SK-MEL-5 (cell line): Measurements from ENCODE around the gene DDX5. TPM values are rescaled to one million over a fixed set of nuclear protein-coding genes. Genes with fewer than 3 reads are reported as not detected.

Experiments
- DNase-seq: peaks from one replicate; pipeline ENCODE4 v3.0.0-alpha.2; 2016; ENCODE audit warnings: low read depth, low spot score
- in situ Hi-C: cut with HindIII; loops from 2 replicates; pipeline ENCODE4 v1.10.0; 2016; ENCODE audit warnings: low sequenced_read_pairs, high pct_unique_total_duplicates, low pct_unique_long_range_greater_than_20kb
- total RNA-seq: library from RNA; depleted of rRNA; stranded (reverse); fragments of >200 nt; shearing (Covaris generic); gene quantifications from 2 replicates; pipeline ENCODE4 v1.2.3, GENCODE V29; 2014

The DDX5 gene
- total RNA-seq, 1 experiment from 2014 or later: 335 TPM

DNA sequence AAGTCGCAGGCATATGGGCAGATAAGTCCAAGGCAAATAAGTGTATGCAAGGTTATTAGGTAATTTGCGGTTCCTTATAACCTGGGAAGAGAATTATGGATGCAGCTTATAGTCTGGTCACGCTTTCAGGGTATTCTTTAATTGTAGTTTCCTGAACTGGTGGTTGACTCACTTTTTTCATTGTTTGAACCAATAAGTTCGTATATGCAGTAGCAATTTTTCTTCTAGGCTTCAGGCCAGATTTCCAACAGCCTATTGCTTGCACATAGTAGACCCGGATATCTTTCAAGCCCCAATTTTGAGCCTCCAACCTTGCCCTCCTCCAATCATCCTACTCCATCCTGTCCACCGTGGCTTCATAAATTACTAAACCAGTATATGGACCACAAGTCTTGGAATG lies 13.5 kb upstream of the DDX5 start:
- no peak for DNase-seq
- in situ Hi-C loops: no loop called here

DNA sequence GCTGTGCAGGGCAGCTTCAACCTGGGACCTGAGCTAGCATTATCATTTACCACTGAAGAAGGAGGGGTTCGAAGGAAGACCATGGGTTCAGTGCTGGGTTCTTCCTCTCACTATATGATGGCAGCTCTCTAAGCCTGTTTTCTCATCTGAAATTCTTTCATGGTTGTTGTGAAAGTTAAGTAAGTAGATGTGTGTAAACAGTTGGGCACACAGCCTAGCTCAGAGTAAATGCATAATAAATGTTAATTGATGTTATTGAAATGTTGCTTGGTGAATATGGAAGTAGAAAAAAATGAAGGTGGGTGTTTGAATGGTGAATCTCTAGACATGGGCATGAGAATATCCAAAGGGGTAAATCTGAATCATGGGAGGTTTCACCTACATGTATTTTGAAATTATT lies 9.7 kb upstream of the DDX5 start:
- no peak for DNase-seq
- in situ Hi-C loops: no loop called here

DNA sequence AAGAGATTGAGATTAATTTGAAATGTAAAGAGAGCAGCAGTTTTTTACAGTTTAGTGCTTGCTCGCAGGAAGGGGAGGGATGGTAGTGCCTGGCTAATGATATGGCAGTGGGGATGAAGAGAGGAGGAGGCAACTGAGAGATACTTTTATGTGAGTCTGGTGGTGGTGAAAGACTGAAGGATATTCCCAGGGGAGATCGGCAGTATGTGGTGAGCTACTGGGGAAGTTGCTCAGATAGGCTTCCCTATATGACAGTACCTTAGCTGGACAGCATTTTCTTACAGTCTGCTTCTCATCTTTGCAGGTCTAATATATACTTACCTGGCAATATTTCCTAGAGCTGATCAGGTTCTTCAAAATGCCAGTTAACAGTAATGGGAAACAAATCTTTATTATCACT lies 9.3 kb upstream of the DDX5 start:
- in situ Hi-C loops: no loop called here
- no peak for DNase-seq

DNA sequence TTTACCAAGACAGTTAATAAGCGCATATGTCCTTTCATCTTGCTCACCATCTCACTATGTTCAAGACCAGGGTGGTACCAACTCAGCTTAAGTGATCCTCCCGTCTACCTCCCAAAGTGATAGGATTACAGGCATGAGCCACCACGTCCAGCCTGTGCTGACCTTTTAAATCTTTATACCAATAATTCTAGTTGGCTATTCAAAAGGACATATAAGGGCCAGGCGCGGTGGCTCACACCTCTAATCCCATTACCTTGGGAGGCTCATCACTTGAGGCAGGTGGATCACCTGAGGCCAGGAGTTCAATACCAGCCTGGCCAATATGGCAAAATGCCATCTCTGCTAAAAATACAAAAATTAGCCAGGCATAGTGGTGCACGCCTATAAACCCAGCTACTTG lies 3.1 kb upstream of the DDX5 start:
- in situ Hi-C loops: no loop called here

DNA sequence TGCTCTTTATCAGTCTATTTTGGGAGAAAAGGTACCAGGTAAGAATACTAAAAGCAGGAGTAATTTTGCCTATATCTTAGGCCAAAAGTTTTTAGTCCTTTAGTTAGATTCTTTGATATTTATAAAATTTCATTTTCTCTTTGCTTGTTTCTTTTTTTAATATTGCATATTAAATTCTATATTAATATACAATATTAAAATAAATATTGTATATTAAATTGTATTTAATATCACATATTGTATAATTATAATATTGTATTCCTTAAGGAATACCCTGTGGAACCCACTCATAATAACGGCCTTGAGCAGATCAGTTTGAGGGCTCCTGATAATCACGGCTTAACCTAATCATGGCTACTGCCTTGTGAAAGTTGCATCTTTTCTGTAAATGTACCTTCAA lies 2.6 kb upstream of the DDX5 start:
- in situ Hi-C loops: no loop called here
- DNase-seq: no peak

More for the DNA sequence above, 3.1 kb upstream of the DDX5 start:
- no peak for DNase-seq

DNA sequence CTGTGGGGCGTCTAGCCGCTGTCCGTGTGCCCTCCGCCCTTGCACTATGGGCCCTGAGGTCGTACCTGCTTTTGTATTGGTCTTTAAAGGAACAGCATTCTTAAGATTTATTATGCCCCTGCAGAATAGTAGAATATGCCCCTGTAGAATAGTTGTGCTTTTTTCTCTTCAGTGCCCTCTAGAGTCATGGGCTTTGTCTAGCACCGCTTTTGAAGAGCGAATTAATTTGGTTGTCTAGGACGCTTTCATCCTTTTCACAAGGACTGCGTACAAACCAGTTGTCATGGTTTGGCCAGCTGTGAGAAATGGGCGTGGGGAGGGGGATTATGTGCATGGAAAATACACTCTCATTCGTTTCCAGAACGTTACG lies 1.3 kb upstream of the DDX5 start:
- in situ Hi-C loops: no loop called here
- DNase-seq: peak; percentile 83

DNA sequence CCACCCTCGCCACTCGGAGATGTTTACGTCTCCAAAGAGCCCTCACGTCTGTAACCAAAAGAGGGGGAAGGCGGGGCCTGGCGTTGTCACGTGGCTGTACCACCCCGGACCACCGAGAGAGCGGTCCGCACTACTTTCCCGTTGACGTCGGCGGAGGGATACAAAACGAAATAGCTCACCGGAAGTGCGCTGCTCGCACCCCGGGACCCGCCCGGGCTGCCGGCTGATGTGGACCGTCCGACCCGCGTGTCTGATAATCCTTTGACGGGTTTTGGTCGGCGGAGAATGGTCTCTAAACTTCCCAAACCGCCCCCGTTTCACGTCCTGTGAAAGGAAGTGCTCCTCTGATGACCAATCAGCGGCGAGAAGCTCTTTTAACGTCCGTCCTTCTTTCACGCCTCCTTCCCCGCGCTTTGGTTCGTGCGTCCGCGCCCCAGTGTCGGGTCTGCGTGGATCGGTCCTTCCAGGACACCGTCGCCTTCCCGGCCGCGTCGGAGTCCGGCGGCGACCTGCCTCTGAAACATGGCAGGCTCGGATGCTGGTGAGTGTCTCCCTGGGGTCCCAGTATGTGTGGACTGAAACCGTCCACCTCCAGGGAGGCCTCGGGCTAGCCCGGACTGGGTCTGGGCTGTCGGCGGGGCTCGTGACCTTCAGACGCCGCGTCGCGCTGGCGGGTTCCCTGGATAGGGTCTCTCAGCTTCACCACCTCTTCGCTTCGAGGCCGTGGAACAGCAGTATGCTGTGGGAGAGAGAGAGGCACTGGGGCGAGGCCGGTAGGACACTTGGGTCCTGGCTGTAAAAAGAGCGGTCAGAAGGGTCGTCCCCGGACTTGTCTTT lies 705 bp upstream of the DDX5 start, which contains the start of gene CEP95:
Gene CEP95, plus strand, starts transcription at position 402 of the 837 bp plus-strand sequence. Its CDS starts 121 bp downstream, at position 523.
- peak; percentile 100 for DNase-seq

DNA sequence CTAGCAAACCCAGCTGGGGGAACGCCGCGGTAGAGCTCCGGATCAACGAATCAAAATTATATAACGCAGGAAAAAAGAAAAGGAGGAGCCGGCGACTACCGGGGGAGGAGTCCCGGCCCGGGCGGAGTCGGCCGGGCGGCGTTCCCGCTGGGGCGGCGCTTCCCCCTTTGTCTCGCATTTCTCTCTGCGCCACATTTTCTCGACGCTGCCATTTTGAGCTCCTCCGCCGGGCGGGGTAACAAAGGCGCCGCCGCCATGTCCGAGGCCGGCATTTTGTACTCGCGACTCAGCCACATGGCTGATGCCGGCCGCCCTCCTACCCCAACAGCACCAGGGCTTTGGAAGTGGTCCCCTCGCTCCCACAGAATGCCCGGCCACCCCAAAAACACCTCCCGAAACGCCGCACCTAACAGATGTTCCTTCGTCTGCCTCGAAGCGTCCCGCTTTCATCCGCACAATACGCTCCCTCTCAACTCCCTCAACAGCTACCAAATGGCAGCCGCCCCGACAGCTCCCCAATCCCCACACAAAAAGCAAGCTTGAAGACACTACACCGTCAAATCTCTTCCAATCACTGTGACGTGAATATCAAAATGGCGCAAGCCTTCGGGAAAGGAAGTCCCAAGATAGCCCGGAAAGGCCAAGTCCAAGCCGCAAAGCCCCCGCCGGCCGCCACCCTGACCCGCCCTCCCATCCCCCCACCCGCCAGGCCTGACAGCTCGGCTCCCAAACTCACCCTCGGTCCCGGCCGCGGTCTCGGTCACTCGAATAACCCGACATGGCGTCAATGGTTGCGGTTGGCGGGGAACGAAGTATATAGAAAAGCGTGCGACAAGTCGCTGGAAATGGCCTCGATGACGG lies 519 bp downstream of the DDX5 start:
- DNase-seq: peak; percentile 96
- in situ Hi-C loops: no loop called here

More for the DNA sequence above, 705 bp upstream of the DDX5 start, which contains the start of gene CEP95:
- in situ Hi-C loops: no loop called here

DNA sequence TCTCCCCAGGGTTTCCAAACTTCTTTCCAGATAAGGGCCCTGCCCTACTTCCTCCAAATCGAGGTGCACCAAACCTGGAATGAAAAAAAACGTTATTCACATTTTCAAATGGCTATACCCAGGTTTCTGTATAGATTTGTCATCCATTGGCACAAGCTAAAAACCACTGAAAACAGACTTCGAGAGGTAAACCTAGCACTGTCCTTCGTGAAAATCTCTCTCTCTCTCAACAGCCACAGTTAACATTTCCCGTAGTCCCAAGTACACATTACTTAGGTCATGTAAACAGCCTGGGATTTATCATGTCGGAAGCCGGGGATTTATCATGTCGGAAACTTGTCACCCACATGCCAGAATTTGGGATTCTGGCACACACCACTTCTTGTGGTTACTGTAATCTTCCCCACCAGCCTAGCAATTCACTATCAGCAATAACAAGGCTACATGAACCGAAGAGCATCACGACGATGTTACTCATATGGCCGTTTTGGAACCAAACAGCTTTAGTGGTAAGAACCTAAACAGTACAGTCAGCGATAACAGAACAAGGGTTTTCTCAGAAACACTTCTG lies 1.2 kb downstream of the DDX5 start:
- DNase-seq: no peak
- in situ Hi-C loops: no loop called here

DNA sequence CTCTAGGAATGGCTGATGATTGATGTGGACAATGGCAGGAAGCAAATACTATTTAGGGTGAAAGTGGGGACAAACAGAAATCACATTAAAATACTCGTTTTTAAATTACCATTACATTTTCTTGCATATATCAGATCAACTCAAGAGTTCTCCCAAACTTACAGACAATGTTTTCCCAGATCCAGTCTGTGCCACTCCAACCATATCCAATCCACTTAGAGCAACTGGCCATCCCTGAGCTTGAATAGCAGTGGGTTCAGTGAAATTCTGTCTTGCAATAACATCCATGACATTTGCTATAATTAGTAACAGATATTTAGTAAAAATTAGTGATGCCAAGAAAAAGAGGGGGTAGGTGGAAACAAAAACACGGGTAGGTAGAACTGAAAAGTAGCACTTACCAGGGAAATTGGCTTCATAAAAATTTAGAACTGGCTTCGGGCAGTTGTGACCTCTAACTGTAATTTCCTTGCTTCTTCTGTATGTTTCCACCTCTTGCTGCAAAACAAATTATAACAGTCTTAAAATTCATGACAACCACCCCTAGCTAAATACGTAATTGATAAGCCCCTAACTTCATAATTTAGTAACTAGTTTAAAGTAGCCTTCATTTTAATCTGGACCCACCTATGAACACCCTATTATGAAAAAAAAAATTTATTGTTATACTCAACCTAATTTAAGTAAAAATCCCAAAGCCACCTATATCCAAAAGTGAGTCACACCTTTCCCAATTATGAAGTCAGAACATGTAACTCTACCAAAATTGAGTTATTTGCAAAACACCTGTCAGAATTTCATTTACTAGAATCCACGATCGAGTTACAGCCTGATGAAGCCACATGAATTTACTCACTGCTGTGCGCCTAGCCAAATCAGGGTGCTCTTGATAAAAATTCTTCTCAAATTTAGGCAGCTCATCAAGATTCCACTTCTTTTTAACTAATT lies 2.0 kb downstream of the DDX5 start:
- no peak for DNase-seq
- in situ Hi-C loops: no loop called here

DNA sequence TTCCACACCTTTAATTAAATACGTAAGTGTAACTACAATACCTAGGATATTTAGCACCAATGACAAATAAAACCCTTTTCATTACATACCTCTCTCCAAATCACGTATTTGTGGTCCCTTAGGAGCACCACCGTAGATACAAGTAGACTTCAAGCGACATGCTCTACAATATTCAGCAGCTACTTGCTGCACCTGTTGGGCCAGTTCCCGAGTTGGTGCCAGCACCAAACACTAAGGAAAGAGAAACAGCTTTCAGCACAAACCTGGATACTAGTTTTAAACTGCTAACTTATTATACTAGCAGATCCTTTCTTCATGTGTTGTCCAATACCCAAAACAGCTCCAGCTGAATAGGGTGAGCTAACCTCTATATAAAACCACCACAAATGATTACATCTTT lies 2.7 kb downstream of the DDX5 start:
- DNase-seq: no peak
- in situ Hi-C loops: no loop called here

DNA sequence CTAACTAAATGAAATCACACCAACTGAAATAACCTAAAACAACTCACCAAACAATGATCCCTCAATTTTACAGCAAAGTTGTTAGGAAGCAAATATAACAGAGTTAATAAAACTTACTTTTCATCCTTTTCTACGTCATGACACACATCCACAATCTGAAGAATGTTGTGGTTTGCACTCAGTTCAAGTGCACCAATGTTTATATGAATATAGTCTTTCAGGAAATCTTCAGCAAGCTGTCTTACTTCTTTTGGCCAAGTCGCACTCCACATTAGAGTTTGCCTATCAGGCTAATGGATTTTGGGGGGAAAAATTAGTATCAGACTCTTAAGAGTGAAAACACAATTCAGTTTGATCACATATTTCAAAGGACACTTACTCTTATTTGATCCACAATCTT lies 3.3 kb downstream of the DDX5 start:
- DNase-seq: no peak
- in situ Hi-C loops: no loop called here

DNA sequence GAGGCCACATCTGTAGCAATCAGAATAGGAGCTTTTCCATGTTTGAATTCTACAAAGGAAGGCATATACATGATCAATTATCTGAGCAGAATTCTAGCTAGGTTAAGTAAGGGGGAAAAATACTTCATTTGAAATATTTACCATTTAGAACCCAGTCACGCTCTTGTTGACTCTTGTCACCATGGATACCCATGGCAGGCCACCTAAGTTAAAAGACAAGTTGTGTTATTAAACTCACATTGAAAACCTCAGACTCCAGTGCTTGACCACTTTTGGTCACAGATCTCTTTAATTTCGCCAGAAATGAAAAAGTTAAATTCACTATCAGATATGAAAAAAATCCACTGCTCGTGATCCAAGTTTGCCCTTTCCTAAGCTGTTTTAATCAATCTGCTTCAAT lies 4.1 kb downstream of the DDX5 start:
- in situ Hi-C loops: no loop called here
- no peak for DNase-seq

DNA sequence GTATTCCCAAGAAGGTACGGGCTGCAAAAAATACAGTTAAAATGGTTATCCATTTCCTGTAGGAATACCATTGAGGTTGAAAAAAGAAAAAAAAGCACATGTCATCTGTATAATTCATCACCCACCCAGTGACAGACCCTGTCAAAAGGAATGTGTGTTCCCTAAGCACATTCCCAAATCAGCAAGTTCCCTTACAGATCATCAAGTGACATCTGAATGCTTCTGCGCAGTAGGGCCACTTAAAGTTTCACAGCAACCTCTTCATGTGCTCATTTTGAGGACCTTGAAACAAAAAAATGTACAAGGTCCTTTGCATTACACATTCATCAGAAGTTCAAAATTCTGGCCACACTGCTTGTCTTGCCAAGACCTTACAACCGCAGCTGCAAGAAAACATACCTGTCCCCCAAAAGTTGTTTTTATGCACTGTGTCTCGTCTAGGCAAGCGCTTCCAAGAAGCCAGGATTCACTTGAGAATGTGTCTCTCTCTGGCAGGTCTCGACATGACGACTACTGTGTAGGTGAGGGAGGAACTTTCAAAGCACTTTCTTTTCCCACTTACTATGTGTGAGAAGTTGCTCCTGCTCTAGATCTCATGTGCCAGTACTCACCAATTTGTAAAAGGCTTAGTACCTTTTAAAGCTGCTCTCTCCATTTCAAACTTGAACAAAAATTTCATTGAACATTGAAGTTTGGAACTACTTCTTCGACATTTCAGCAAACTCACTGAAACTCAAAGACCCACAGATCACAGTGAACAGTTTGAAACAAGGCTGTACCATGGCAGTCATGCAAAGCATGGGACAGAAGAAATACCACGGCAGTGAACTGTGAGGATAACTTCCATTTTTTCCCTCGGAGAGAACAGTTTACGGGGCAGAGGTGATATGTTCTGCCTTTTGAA lies 5.0 kb downstream of the DDX5 start:
- no peak for DNase-seq
- in situ Hi-C loops: no loop called here

DNA sequence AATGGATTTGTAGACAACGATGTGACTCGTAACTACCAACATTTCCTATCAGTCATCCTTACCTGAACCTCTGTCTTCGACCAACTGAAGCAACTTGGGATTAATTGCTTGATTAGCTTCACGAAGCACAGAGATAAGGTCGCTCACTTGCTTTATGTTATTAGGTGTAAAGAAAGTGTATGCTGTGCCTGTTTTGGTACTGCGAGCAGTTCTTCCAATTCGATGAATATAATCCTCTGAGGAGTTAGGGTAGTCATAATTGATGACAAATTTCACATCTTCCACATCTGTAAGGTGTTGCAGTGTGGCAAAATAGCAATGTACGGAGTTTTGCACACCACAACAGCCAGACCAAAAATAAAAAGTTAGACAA lies 5.6 kb downstream of the DDX5 start:
- DNase-seq: no peak
- in situ Hi-C loops: no loop called here

DNA sequence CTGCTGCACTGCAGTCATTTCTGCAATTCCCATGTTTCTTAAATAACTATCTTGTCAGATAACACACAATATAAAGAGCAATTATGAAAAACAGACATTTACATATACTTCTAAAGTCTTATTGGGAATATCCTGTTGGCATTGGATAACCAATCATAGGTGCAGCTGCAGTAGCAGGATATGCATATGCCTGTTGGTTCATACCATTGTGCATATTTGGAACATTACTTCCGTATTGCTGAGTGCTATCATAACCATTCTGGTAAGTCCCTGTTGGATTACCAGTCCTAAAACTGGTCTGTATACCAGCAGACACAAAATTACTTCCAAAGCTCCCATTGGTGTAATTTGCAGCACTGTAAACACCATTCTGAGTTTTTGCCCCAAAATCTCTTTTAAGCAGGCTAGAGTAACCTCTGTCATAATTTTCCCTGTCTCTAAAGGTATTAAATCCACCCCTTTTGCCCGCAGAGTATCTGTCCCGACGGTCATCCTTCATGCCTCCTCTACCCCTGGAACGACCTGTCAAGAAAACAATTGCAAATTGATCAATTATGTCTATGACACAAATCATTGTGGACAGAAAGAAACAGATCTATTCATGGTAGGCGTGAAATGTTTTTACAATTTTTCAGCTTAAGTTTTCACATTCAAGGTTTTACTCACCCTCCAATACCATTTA lies 6.1 kb downstream of the DDX5 start:
- no peak for DNase-seq
- in situ Hi-C loops: no loop called here
